HepG2 (cell line): Measurements from ENCODE around the gene TRIM34.

Experiments
- EZH2 ChIP-seq: conservative IDR thresholded peaks from 2 replicates; pipeline ENCODE4 v1.6.1; 2012; ENCODE audit warnings: mild to moderate bottlenecking, low read depth, low read length, moderate library complexity
- GABPA ChIP-seq, 2 experiments: IDR thresholded peaks; 2 replicates each; pipeline ENCODE4 v1.6.1; 2011 to 2016; ENCODE audit warnings: low read depth in 2 of 2, low read length in 1 of 2, missing biosample characterization in 1 of 2, missing genetic modification characterization in 1 of 2
- HDAC1 ChIP-seq: sonication (generic); formaldehyde crosslinking; IDR thresholded peaks from 2 replicates; pipeline ENCODE4 v1.5.1; 2020; ENCODE audit warnings: mild to moderate bottlenecking, missing genetic modification reagents
- PHF8 ChIP-seq: sonication (generic); formaldehyde crosslinking; IDR thresholded peaks from 2 replicates; pipeline ENCODE4 v1.5.0; 2020; ENCODE audit warnings: missing genetic modification reagents
- POLR2A ChIP-seq, 2 experiments: IDR thresholded peaks; 2 replicates each; pipeline ENCODE4 v1.6.1; 2011; ENCODE audit warnings: low read depth in 2 of 2, low read length in 2 of 2, mild to moderate bottlenecking in 1 of 2, moderate library complexity in 1 of 2; ENCODE audit not compliant: insufficient read depth in 1 of 2
- RXRB ChIP-seq: IDR thresholded peaks from 2 replicates; pipeline ENCODE4 v1.6.1; 2016; ENCODE audit warnings: borderline replicate concordance, missing genetic modification reagents, missing compliant biosample characterization
- ZNF343 ChIP-seq: sonication (generic); formaldehyde crosslinking; IDR thresholded peaks from 2 replicates; pipeline ENCODE4 v1.4.0; 2020; ENCODE audit warnings: mild to moderate bottlenecking, missing genetic modification reagents
- TF ChIP-seq, protein P1 (sequence below): sonication (generic); formaldehyde crosslinking; IDR thresholded peaks from one replicate; pipeline ENCODE4 v1.5.1; 2020; ENCODE audit warnings: mild to moderate bottlenecking, missing genetic modification reagents; ENCODE audit errors: not compliant biosample characterization
- TF ChIP-seq, protein P2 (sequence below): IDR thresholded peaks from 2 replicates; pipeline ENCODE4 v1.6.1; 2012; ENCODE audit warnings: inconsistent platforms

DNA sequence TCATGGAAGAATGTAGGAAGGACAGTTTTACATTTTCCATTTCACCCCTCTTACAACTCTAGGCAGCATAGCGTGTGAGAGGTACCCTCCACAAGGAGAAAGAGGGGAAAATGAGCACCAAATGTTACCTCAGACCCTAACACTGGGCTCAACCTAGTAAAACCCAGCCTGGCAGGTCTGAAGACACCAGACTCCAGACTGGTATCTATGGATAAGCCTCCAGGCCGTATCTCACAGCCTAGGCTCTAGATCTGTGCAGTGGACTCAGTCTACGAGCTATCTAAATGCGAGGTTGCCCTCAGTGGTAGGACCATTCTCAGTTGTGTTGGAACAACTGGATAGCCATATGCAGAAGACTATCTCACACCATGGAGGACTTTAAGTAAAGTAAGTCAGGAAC, 49.6 kb downstream of the TRIM34 start:
- no peak for TF ChIP-seq PHF8
- no peak for TF ChIP-seq RXRB (CRISPR knock-in tag)
- TF ChIP-seq GABPA (IDR thresholded peaks at IDR 0.05; ENCODE audit: low read depth, low read length) = no peak
- TF ChIP-seq GABPA (CRISPR knock-in tag; IDR thresholded peaks at IDR 0.05; ENCODE audit: low read depth) = no peak
- TF ChIP-seq EZH2 = no peak
- no peak for TF ChIP-seq POLR2A (IDR thresholded peaks at IDR 0.05; ENCODE audit: insufficient read depth in 1 of 2, low read depth in 2 of 2, low read length in 2 of 2)
- TF ChIP-seq ZNF343 (CRISPR knock-in tag) = no peak
- TF ChIP-seq, protein P1, sequence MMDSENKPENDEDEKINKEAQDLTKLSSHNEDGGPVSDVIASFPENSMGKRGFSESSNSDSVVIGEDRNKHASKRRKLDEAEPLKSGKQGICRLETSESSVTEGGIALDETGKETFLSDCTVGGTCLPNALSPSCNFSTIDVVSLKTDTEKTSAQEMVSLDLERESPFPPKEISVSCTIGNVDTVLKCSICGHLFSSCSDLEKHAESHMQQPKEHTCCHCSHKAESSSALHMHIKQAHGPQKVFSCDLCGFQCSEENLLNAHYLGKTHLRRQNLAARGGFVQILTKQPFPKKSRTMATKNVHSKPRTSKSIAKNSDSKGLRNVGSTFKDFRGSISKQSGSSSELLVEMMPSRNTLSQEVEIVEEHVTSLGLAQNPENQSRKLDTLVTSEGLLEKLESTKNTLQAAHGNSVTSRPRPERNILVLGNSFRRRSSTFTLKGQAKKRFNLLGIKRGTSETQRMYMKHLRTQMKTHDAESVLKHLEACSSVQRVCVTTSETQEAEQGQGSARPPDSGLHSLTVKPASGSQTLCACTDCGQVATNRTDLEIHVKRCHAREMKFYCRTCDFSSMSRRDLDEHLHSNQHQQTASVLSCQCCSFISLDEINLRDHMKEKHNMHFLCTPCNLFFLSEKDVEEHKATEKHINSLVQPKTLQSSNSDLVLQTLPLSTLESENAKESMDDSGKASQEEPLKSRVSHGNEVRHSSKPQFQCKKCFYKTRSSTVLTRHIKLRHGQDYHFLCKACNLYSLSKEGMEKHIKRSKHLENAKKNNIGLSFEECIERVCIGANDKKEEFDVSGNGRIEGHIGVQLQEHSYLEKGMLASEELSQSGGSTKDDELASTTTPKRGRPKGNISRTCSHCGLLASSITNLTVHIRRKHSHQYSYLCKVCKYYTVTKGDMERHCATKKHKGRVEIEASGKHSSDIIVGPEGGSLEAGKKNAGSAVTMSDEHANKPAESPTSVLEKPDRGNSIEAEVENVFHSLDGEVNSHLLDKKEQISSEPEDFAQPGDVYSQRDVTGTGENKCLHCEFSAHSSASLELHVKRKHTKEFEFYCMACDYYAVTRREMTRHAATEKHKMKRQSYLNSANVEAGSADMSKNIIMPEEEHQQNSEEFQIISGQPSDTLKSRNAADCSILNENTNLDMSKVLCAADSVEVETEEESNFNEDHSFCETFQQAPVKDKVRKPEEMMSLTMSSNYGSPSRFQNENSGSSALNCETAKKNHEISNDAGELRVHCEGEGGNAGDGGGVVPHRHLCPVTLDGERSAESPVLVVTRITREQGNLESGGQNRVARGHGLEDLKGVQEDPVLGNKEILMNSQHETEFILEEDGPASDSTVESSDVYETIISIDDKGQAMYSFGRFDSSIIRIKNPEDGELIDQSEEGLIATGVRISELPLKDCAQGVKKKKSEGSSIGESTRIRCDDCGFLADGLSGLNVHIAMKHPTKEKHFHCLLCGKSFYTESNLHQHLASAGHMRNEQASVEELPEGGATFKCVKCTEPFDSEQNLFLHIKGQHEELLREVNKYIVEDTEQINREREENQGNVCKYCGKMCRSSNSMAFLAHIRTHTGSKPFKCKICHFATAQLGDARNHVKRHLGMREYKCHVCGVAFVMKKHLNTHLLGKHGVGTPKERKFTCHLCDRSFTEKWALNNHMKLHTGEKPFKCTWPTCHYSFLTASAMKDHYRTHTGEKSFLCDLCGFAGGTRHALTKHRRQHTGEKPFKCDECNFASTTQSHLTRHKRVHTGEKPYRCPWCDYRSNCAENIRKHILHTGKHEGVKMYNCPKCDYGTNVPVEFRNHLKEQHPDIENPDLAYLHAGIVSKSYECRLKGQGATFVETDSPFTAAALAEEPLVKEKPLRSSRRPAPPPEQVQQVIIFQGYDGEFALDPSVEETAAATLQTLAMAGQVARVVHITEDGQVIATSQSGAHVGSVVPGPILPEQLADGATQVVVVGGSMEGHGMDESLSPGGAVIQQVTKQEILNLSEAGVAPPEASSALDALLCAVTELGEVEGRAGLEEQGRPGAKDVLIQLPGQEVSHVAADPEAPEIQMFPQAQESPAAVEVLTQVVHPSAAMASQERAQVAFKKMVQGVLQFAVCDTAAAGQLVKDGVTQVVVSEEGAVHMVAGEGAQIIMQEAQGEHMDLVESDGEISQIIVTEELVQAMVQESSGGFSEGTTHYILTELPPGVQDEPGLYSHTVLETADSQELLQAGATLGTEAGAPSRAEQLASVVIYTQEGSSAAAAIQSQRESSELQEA (CRISPR knock-in tag) = no peak
- no peak for TF ChIP-seq HDAC1 (CRISPR knock-in tag)
- TF ChIP-seq, protein P2, sequence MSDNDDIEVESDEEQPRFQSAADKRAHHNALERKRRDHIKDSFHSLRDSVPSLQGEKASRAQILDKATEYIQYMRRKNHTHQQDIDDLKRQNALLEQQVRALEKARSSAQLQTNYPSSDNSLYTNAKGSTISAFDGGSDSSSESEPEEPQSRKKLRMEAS = no peak
